DMS 273 (cell line): ENCODE results near the gene MYH15.

Source experiments
- DNase-seq: peaks from one replicate; lab custom pipeline; 2025; ENCODE audit not compliant: unreplicated experiment; lab: John Stamatoyannopoulos, UW

MYH15 gene

DNA sequence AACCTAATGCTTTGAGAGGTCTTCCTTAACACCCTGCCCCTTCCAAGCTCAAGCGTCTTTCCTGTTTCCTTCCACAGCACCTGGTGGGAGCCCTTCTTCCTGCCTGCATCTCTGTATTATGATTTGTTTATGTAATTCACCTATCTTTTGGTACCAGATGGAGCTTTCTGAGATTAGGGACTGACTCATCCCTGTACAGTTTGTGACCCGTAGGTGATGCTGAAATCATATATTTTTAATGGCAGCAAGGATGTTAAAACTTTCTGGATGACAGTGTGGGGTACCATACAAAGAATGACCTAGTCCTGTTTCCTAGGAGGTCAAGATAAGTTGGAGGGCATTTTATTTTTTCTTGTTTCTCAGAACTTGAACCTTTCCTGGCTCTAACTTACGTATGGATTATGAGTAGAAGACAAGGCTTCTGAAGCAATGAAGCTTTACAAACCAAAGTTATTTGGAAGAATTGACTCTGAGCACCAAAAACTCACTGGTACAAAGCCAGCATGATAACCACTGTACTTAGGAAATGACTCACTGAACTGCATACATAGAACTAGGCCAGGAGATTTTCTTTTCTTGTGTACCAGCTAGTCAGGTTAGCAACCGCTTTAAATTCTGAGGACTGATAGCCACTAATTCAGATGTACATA is 167.4 kb downstream of the MYH15 start:
- no peak for DNase-seq

DNA sequence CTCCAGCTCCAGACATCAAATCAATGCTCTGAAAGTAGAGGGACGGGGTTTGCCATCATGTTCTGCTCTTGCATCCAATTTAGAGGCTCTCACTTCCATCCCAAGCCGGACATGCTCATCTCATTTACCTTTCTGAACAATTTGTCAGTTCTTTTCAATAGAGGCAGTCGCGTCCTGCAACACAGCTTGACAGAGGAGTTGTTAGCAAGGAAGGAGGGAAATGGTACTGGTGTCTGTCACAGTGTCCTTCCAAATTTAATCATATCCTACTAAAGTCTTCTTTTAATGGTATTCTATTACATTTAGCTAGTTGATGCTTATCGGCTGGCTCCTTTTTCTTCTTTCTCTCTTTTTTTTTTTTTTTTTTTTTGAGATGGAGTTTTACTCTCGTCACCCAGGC is 168.5 kb downstream of the MYH15 start:
- DNase-seq, result no peak

DNA sequence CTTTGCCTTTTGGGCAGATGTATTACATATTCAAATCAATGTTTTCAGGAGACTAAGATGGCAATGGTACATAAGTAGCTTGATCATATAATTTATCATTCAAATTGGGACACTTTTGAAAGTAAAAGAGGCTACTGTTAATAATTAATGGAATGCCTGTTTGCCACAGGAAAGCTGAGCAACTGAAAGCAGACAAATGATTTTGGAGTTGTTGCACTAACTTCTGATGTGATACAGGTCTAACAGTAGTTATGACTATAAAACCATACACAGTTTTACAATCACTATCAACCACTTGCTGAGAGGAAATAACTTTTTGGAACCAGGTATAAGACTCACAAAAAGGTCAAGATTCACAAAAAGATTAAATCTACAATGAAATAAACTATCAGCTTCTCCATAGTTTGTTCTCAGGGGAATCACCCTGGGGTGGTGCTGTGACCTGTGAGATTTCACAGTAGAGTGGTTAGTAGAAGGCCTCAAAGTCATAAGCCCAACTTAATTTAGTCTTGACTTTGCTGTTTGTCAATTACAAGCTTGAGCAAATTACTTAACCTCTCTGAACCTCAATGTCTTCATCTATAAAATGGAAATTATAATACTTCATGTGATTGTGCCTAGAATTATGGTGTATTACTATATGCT is 171.4 kb downstream of the MYH15 start:
- DNase-seq, result no peak

- DNase-seq, result peak; percentile 94
Measured at GRCh38 chr3:108334701-108335100, 175.7 kb downstream of the MYH15 start.

DNA sequence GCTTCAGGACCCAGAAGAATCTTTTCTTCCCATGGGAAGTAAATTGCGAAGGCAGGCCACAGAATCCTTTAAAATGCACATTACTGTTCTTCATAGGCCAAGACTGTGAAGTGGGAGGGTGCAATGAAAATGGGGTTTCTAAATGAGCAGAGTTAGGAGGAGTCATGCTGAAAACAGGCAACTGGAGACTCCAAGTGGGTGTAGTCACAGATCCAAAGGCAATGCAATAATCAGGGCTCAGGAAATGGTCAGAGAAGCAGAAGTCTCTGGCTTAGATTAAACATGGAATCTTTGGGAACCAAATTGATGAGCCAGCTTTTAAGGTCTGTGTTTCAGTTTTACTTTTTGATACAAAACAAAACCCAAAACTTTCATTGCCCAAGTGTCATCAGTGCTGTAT is 176.4 kb downstream of the MYH15 start:
- DNase-seq, result no peak

- DNase-seq, result no peak
Measured at GRCh38 chr3:108331792-108332191, 178.6 kb downstream of the MYH15 start.
